Activated CD4-positive, CD25-positive, alpha-beta regulatory T cell treated with anti-CD3 and anti-CD28 coated beads, Interleukin-2, amount 50 U/mL, for 16 hours (primary cell): ENCODE results near the gene SMYD2.

Experiments
- DNase-seq: peaks from one replicate; pipeline ENCODE4 v3.0.0-alpha.2; 2020; ENCODE audit warnings: low read depth, low spot score

The SMYD2 gene

DNA sequence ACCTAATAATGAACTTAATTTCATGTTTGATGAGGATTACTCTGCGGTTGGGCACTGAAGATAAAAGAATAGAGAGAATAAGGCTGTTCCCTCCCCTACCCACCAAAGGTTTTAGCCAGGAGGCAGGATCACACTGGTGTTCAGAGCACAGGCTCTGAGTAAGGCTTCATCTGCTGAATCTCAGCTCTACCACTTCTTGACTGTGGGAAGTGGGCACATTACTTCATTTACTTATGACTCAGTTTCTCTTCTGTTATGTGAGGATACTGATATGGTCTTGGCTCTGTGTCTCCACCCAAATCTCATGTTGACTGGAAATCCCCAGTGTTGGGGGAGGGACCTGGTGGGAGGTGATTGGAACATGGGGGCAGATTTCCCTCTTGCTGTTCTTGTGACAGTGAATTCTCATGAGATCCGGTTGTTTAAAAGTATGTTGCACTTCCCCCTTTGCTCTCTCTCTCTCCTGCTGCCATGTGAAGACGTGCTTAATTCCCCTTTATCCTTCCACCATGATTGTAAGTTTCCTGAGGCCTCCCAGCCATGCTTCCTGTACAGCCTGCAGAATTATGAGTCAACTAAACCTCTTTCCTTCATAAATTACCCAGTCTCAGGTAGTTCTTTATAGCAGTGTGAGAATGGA lies 79.7 kb downstream of the SMYD2 start:
- no peak for DNase-seq

DNA sequence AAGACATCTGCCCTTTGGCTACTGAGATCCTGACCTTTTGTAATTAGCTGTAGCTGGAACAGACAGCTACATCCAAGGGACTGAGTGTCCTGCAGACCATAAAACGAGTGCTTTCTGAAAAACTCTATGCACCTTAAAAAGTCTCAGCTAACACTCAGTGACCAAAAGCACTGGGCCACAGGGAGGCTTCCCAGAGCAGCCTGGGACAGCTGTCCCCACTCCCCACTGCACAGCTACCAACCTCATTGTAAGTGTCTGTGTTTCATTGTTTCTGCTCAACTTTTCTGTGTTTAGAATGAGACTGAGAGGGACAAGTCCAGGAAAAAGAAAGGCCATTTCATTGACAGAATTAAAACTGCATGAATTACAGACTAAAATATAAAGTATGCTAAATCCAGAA lies 80.7 kb downstream of the SMYD2 start:
- no peak for DNase-seq

DNA sequence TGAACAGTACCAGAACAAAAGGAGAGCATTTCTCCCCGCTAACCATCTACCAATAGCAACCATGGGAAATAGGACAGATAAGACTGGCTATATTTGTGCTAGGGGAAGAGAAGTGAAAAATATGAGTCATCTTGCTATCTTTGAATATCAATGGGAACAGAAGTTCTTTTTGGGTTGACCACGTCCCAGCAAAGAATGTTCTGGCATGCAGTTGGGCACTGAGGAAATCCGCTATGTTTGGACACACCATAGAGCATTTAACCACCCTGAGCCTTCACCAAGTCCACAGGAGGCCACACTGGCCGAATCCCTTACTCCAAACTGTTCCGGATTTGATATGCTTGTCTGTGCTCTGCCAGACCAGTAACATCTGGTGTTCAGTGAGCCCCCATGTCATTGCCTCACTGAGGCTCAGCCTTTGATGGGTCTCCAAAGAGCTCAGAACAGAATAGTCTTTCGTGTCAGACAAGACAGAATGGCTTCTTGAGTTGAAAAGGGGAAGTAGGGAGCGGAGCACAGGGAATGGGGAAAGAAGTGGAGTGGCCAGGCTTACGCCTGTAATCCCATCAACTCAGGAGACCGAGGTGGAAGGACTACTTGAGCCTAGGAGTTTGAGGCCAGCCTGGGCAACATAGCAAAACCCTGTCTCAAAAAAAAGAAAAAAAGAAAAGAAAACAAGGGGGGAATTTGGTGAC lies 81.4 kb downstream of the SMYD2 start:
- no peak for DNase-seq

DNA sequence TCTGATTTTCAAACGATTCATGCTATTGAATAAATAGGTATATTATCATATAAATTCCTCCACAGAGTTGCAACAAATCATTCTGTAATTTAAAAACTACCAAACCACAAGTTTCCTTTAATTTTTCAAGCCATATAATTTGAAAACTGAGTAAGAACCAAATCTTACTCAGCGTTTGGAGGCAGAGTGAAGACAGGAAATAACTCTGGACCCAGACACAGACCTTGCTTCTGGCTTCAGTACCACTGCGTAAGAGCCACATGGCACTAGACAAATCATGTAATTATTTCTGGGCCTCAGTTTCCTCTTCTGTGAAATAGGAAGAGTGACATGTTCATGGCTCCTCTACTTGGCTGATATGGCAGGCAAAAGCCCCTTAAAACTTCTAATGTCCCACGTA lies 82.4 kb downstream of the SMYD2 start:
- DNase-seq = no peak

DNA sequence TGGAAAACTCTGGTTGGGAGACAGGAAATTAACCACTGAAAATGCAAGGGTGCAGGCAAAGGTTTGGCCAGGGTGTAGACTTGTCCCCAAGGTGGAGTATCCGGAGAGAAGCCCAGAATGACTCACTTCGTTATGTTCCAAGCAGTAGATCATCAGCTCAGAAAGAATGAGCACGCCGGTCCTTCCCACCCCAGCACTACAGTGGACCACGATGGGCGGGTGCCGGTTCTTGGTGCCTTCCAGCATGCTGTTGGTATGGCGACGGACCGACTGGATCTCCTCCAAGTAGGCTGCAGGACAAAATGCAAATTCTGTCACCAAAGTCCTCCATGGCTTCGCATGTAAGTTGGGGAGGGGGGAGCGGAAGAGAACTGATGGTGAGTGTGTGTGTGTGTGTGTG lies 83.4 kb downstream of the SMYD2 start:
- DNase-seq = no peak

DNA sequence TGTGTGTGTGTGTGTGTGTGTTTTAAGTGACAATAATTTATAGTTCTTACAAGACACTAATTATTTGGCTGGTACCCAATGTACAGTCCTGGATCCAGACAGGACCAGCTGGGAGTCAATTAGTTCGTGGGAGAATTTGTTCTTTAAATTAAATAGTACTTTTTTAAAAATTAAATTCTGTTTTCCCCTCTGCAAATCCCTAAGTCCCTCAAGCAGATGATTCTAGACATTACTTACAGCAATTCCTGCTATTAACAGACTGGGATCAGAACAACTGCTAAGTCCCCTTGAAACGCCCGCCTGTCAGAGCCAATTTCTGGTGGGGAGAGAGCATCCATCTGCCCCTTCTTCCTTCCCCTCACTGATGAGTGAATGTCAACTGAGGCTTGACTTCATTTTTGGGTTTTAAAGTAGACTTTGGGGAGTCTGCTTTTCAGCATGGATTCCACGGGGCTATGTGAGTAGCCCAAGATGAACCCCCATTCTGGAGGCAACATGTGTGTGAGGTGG lies 83.9 kb downstream of the SMYD2 start:
- no peak for DNase-seq

DNA sequence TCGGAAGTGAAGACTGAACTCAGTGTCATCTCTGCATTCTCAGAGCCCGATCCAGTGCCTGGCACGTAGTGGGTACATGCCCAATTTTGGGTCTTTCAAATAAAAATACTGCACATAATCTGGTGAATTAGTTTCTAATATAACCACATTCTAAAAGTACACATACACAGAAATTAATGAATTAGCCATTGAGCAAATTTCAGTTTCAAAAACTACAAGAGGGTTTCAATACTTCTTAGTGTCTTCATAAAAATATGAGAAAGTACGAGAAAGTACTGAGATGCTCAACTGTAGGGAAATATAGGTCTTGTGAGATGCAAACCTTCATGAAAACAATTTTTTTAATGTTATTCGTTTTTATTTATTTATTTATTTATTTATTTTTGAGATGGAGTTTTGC lies 86.9 kb downstream of the SMYD2 start:
- no peak for DNase-seq

DNA sequence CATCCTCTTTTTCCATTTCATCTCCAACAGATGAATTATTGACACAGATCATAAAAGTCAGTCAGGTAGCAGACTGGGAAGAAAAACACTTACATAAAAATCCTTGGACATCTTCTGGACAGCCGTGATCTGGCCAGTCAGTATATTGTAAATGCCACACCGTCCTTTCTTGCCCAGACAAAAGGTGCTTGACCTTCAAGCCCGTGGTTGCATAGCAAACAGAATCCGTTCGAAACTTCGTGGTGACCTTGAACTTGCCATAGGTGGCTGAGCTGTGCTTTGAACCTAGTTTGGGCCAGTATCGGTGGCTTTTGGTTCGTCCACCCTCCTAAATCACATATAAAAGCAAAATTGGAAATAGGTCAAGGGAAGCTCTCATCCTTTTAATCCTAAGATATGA lies 88.4 kb downstream of the SMYD2 start:
- DNase-seq = no peak

DNA sequence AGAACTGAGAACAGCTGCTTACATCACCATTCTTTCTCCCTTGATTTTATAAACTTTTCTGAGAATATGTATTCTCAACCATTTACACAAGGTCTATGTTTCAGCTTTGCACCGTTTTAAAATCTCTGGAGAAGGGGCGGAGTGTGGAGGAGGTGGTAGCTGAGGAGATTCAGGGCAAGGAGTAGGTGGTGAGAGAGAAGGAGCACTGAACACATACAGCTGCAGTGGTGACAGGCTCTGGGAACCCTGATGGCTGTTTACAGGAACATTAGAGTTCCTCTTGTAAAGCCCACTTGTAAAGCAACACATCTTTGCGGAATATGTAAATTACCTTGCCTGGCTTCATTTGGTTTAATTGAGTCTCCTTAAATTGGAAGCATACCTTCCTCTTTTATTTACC lies 89.7 kb downstream of the SMYD2 start:
- DNase-seq = no peak

DNA sequence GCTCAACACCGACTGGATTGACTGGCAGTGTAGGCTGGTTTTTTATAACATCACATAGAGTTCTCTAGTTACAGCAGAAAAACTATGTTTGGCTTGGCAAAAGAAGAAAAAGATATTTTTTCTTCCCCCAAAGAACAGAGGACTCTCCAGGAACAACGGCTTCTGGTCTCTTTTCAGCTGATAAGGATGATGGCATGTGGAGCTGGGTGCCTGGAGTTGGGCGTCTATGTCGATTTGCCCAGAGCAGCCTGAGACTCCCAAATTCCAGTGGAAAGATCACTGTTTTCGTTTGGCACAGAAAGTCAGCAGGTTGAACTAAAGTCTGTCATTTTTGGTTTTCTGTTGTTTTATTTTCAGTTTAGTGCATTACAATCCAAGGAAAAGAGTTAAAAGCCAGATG lies 91.1 kb downstream of the SMYD2 start:
- no peak for DNase-seq

DNA sequence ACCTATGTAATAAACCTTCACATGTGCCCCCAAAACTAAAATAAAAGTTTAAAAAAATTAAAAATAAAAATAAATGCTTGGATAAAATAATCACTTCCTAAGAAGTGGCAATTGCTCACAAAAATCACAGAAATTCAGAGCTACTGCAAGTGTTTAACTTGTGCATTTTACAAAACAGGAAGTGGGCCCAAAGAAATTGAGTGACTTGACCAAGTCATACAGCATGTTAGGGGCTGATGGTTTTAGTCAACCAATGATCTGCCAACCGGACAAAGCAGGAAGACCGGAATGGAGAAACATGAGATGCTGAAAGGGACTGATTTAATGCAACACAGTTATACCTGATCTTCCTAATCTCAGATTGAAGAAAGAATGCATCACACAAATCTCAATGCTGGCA lies 96.5 kb downstream of the SMYD2 start:
- DNase-seq = no peak

DNA sequence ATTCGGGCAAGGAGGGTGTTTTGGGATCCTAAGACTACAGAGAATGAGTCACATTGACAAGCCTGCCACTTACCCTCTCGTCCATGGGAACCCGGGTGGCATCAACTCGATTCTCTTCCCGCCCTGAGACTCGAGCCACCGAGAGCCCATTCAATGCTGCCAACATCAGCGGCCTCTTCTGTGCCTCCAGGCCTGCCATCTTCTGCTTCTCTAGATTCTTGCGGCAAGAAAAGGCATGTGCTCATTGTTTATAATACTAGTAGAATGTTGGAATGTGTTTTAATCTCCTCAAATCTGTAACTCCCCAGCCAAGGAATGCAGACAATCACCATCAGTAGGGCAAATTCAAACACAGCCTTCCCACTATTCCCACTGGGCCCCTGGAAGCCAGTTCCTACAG lies 96.9 kb downstream of the SMYD2 start:
- no peak for DNase-seq

DNA sequence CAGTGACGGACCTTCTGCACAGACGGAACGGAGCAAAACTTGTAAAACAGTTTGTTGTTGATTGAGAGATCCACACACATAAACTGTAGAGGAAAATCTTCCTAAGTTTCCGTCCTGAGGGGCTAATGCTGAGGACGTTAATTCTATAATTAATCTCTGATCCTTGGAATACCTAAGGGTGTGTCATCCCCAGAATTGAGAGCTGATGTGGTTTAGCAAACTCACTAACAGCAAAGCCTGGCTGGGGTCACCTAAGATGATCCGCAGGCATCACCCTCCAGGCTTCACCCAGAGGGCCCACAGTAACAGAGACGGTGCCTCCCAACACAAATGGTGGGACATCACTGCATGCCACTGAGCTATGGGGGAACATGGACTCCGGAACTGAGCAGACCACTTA lies 97.5 kb downstream of the SMYD2 start:
- DNase-seq = no peak

DNA sequence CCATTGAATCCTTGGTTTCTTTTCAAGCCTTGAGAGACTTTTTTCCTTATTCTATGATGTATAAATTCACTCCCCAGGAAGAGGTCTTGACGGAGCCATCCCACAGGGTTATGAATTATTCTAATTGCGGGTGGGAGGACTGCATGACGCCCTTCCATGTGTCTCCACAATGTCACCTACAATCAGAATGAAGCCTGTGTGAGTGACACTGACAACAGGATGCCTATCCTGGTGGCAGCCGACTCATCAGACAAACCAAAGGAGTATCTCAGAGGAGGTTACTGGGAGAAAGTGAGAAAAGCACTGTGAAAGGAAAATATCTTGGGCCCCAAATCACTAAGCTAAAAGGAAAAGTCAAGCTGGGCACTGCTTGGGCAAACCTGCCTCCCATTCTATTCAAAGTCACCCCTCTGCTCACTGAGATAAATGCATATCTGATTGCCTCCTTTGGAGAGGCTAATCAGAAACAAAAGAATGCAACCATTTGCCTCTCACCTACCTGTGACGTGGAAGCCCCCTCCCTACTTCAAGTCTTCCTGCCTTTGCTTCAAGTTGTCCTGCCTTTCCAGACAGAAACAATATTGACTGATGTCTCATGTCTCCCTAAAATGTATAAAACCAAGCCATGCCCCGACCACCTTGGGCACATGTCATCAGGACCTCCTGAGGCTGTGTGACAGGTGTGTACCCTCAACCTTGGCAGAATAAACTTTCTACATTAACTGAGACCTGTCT lies 98.4 kb downstream of the SMYD2 start:
- no peak for DNase-seq

DNA sequence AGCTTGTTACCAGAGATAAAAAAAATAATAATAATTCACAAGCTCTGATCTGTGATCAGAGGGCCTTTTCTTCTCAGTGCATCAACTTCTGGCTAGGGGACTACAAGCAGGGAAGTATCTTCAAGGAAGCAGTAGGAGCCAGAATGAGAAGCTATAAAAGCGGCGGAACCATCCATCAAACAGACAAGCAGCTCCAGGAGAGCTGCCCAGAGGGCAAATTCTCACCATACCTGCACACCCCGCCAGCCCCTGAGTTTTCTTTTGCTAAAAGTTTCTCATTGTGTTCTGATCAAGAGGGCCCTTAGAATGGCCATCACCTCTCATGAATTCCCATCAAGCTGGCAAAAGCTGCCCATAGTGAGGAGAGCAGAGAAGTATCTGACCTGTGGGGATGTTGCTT lies 99.4 kb downstream of the SMYD2 start:
- no peak for DNase-seq

DNA sequence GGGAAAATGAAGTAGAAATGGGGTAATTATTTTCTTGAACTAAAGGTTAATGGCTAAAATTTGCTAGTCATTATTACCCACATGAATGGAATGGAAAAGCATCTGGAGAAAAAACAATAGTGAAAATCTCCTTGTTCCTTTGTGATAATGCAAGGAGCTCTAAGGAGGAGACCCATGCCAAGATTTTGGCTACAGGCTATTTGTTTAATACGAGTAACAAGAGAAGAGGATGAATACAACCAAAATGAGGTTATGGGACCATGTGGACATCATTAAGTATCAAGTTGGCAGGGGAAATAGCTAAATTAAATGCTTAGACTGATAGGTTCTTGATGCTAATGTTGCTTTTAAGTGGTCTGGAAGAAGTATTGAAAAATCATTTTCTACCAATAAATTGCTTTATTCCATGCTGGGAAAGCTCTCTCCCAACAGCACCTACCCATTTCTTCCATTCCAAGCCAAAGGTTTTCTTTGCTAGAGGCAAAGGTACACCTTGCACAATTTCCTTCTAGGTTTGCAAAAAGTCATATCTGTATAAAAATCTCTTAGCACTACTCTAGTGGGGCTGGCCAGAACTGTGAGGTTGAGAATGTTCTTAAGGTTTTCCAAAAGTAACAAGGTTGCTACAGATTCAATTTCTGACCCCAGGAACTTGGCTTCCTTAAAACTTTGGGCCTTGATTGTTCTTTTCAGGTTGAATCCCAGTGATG lies 100.2 kb downstream of the SMYD2 start:
- no peak for DNase-seq

DNA sequence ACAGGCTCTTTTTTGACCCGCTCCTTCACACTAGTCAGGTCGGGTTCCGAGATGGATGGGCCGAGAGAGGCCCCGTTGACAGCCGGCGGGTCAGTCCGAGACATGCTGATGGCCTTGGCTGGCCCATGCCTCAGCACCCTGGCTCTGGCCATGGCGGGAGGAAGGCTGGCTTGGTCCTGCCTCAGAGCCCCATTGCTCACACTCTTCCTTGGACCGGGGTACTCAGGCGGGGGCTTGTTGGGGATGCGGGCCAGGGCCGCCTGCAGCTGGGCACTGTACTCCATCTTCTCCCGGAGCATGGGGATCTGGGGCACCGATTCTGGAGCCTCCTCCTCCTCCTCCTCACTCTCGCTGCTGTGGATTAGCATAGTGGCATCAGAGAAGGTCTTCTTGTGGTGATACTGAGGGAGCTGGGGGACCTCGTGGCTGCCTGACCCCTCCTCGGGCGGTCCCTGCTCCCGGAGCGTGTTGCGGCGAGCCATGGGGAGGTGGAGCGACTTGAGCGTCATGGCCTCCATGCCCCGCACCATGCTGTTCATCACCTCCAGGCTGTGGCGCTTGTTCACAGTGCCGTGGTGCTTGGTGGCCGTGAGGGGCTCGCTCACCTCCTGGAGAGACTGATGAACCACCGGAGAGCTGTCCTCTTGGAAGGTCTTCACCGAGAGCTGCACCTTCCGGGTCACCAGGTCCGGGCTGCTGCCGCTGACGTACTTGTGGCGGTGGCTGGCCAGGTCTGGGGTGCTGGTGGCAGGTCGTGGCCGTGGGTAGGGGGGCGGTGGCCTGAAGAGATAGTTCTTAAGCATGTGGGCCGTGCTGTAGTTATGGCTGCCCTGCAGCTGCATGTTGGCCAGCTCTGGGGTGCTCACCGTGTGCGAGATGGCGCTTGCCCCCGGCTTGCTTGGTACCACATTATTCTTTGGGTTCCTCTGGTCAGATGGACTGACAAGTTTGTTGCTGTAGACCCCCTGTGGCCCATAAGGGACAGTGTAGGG lies 102.7 kb downstream of the SMYD2 start:
- no peak for DNase-seq

DNA sequence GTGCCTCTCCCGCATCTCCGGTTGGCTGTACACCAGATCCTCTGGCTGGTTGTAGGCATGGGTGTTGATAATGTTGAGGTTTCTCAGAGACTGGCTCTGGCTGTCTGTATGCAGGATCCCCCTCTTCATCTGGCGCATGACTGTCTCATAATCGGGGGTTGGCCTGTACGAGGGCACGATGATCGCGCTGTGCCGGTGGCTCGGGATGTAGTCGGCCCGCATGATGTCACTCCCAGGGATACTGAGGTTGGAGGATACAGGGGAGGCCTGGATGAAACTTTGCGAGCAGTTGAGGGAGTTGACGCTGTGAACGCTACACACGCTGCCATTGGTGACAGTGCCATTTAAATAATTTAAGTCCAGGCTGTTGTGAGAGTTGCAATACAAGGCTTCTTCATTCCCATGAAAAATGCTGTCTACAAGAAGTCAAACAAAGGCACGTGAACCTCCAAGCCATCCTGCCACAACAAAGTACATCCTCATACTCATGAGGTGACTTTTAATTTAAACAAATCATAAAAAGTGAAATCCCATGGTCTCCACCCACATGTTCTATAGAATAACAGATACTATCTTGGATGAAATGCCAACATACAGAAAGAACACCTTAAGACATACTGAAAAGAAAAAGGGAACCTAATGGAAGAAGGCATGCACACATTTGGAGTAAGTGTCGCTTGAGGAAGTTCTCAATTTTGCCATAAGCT lies 103.6 kb downstream of the SMYD2 start:
- DNase-seq = no peak

DNA sequence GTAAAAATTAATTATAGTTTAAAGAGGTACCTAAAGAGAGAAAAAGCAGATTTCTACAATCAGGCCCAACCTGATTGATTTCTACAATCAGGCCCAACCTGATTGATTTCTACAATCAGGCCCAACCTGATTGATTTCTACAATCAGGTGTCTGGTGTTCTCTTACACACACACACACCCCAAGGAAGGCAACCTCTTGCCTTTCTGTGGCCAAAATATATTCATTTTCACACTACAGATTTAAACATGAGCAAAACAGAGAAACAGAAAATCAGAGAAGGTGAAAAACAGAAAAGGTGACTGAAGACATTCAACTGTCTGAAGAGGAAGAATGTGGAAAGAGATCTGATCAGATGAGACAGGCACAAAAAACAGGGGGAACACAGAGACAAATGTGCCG lies 104.5 kb downstream of the SMYD2 start:
- no peak for DNase-seq

DNA sequence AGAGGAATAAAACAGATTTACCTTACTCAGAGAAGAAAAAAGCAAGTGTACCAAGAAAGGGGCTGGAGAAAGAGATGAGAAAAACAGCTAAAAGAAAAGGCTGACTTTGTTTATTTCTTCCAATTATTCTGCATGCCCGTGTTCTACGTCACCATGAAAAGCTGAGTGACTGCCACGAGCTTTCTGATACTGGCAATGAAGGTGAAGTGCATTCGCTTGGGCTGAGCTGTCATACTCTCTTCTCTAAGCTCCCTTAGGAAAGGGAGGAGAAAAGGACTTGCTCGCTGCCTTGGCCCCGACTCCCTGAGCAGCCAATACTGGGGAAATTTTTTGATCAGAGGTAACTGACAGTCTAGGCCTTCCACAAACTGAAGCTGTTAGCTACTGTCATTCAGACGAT lies 105.4 kb downstream of the SMYD2 start:
- no peak for DNase-seq
